ENCODE results near the gene LCNL1.

LCNL1 gene

GRCh38 chr9:137006116-137007003 lies 23.6 kb downstream of the LCNL1 start:
- FAIRE-seq (no peak), DNase-seq (ENCODE audit: insufficient read length, low spot score) (no peak)
- TF ChIP-seq, protein P1, sequence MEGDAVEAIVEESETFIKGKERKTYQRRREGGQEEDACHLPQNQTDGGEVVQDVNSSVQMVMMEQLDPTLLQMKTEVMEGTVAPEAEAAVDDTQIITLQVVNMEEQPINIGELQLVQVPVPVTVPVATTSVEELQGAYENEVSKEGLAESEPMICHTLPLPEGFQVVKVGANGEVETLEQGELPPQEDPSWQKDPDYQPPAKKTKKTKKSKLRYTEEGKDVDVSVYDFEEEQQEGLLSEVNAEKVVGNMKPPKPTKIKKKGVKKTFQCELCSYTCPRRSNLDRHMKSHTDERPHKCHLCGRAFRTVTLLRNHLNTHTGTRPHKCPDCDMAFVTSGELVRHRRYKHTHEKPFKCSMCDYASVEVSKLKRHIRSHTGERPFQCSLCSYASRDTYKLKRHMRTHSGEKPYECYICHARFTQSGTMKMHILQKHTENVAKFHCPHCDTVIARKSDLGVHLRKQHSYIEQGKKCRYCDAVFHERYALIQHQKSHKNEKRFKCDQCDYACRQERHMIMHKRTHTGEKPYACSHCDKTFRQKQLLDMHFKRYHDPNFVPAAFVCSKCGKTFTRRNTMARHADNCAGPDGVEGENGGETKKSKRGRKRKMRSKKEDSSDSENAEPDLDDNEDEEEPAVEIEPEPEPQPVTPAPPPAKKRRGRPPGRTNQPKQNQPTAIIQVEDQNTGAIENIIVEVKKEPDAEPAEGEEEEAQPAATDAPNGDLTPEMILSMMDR (IDR thresholded peaks at IDR 0.05; ENCODE audit: insufficient read depth, missing control alignments) = no peak

GRCh38 chr9:137007108-137007815 lies 24.5 kb downstream of the LCNL1 start:
- FAIRE-seq (no peak), DNase-seq (ENCODE audit: insufficient read length, low spot score) (no peak)
- TF ChIP-seq, protein P1 (IDR thresholded peaks at IDR 0.05; ENCODE audit: insufficient read depth, missing control alignments) = no peak

- DNase-seq (ENCODE audit: insufficient read length, low spot score) (no peak), FAIRE-seq (no peak)
- TF ChIP-seq, protein P1 (IDR thresholded peaks at IDR 0.05; ENCODE audit: insufficient read depth, missing control alignments) = no peak
Measured at GRCh38 chr9:137007816-137008270, 25.1 kb downstream of the LCNL1 start.

DNA sequence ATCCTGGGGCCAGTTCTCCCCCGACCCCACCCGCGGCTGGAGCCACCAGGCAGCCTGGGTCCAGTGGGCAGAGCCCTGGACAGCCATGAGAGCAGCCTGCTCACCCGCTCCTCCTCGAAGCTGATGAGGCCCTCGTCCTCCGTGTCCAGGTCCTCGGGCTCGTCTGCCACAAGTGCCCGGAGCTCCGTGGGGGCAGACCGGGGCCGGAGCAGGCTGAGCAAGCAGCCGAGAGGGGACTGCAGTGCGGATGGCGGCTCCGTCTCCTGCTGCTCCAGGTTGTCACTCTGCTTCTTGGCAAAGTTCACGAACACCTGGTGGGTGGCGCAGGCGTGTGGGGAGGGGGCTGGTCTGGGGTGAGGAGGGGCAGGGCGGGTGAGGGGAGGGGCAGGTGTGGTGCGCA lies 25.5 kb downstream of the LCNL1 start:
- TF ChIP-seq, protein P1 (IDR thresholded peaks at IDR 0.05; ENCODE audit: insufficient read depth, missing control alignments) = no peak
- FAIRE-seq (no peak), DNase-seq (ENCODE audit: insufficient read length, low spot score) (no peak)

DNA sequence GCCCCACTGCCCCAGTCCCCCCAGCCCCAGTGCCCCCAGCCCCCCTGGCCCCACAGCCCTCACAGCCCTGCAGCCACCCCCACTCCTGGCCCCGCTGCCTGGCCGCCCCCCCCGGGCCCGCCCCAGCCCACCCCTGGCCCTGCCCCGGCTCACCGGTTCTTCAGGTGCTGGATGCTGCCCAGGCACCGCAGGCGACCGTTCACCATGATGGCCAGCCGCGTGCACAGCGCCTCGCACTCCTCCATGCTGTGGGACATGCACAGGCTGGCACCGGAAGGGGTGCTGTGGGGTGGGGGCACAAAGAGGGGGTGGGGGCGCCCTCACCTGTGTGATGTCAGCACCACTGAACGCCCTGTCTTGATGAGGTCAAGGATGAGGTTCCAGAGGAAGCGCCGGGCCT lies 26.4 kb downstream of the LCNL1 start:
- no peak for DNase-seq (ENCODE audit: insufficient read length, low spot score)
- TF ChIP-seq, protein P1 (IDR thresholded peaks at IDR 0.05; ENCODE audit: insufficient read depth, missing control alignments) = no peak
- FAIRE-seq = no peak

GRCh38 chr9:137009938-137010732 lies 27.3 kb downstream of the LCNL1 start:
- no peak for FAIRE-seq
- TF ChIP-seq, protein P1 (IDR thresholded peaks at IDR 0.05; ENCODE audit: insufficient read depth, missing control alignments) = no peak
- DNase-seq (ENCODE audit: insufficient read length, low spot score) = no peak
